Epithelial cell of esophagus (primary cell): Measurements from ENCODE around the gene AVEN.

Experiments
- DNase-seq: peaks from one replicate; pipeline ENCODE4 v3.0.0; 2010; ENCODE audit warnings: low read depth
- H3K4me3 ChIP-seq: 2 replicates; pipeline ENCODE4 v1.5.1; 2011; ENCODE audit warnings: mild to moderate bottlenecking, low read length, control low read depth
- TF ChIP-seq, protein P1 (sequence below): IDR thresholded peaks from 2 replicates; pipeline ENCODE4 v1.5.1; 2011; ENCODE audit warnings: low read depth, mild to moderate bottlenecking, low read length, control low read depth, inconsistent platforms; ENCODE audit not compliant: insufficient read depth; ENCODE audit errors: missing control alignments

Gene AVEN

GRCh38 chr15:33846142-33846541 lies 192.9 kb downstream of the AVEN start:
- TF ChIP-seq, protein P1, sequence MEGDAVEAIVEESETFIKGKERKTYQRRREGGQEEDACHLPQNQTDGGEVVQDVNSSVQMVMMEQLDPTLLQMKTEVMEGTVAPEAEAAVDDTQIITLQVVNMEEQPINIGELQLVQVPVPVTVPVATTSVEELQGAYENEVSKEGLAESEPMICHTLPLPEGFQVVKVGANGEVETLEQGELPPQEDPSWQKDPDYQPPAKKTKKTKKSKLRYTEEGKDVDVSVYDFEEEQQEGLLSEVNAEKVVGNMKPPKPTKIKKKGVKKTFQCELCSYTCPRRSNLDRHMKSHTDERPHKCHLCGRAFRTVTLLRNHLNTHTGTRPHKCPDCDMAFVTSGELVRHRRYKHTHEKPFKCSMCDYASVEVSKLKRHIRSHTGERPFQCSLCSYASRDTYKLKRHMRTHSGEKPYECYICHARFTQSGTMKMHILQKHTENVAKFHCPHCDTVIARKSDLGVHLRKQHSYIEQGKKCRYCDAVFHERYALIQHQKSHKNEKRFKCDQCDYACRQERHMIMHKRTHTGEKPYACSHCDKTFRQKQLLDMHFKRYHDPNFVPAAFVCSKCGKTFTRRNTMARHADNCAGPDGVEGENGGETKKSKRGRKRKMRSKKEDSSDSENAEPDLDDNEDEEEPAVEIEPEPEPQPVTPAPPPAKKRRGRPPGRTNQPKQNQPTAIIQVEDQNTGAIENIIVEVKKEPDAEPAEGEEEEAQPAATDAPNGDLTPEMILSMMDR: no peak
- no peak overlapping the region for H3K4me3 ChIP-seq
- peak; percentile 15 for DNase-seq

- TF ChIP-seq, protein P1: no peak
Measured at GRCh38 chr15:33844597-33844996, 194.4 kb downstream of the AVEN start.

GRCh38 chr15:33844186-33844585 lies 194.8 kb downstream of the AVEN start:
- no peak overlapping the region for H3K4me3 ChIP-seq
- TF ChIP-seq, protein P1: no peak
- no peak for DNase-seq

More at GRCh38 chr15:33844597-33844996, 194.4 kb downstream of the AVEN start:
- peak; percentile 15 for DNase-seq
- H3K4me3 ChIP-seq: no peak overlapping the region

- TF ChIP-seq, protein P1: no peak
- DNase-seq: no peak
- H3K4me3 ChIP-seq: no peak overlapping the region
Measured at GRCh38 chr15:33840615-33841014, 198.4 kb downstream of the AVEN start.

- no peak overlapping the region for H3K4me3 ChIP-seq
- peak; percentile 51 for DNase-seq
- TF ChIP-seq, protein P1: no peak
Measured at GRCh38 chr15:33839540-33839939, 199.5 kb downstream of the AVEN start.

- TF ChIP-seq, protein P1: no peak
- DNase-seq: no peak
- H3K4me3 ChIP-seq: no peak overlapping the region
Measured at GRCh38 chr15:33837294-33837693, 201.7 kb downstream of the AVEN start.

GRCh38 chr15:33834892-33835743 lies 203.9 kb downstream of the AVEN start:
- TF ChIP-seq, protein P1: no peak
- no peak overlapping the region for H3K4me3 ChIP-seq
- DNase-seq: no peak
